Ammon's horn (tissue), 1 donor: Measurements from ENCODE around the gene LSM11.
"Not testable (repeated sequence)": the region's sequence is repeated elsewhere in the genome, so short reads cannot be mapped to it uniquely, and the experiment has no call there.

Experiments used
- DNase-seq: peaks from one replicate; pipeline ENCODE4 v3.0.0-alpha.2; 2016; ENCODE audit warnings: low spot score

The LSM11 gene

GRCh38 chr5:157743163-157744050 lies at the start of gene LSM11:
TSS of gene LSM11 (plus strand) at chr5:157743712. CDS start at chr5:157743751, 39 bp downstream.
- peak; percentile 89 for DNase-seq

- not testable (repeated sequence) for DNase-seq
These were observed 49.7 kb upstream of the LSM11 start for GRCh38 chr5:157693816-157694215.

- not testable (repeated sequence) for DNase-seq
These were observed 47.4 kb upstream of the LSM11 start for GRCh38 chr5:157696154-157696553.

GRCh38 chr5:157698674-157699073 lies 44.8 kb upstream of the LSM11 start:
- DNase-seq: not testable (repeated sequence)

- no peak for DNase-seq
These were observed 39.8 kb upstream of the LSM11 start for GRCh38 chr5:157703736-157704135.

GRCh38 chr5:157708866-157709265 lies 34.6 kb upstream of the LSM11 start:
- no peak for DNase-seq

GRCh38 chr5:157709346-157709745 lies 34.2 kb upstream of the LSM11 start:
- no peak for DNase-seq

GRCh38 chr5:157710431-157710830 lies 33.1 kb upstream of the LSM11 start:
- no peak for DNase-seq

- no peak for DNase-seq
These were observed 32.6 kb upstream of the LSM11 start for GRCh38 chr5:157710882-157711281.

- no peak for DNase-seq
These were observed 29.5 kb upstream of the LSM11 start for GRCh38 chr5:157713830-157714595.

GRCh38 chr5:157714596-157714864 lies 29.0 kb upstream of the LSM11 start:
- DNase-seq: no peak

GRCh38 chr5:157718519-157718918 lies 25.0 kb upstream of the LSM11 start:
- DNase-seq: peak; percentile 82

- no peak for DNase-seq
These were observed 24.3 kb upstream of the LSM11 start for GRCh38 chr5:157719245-157719644.

GRCh38 chr5:157721159-157721558 lies 22.4 kb upstream of the LSM11 start:
- no peak for DNase-seq

- DNase-seq: not testable (repeated sequence)
These were observed 20.6 kb upstream of the LSM11 start for GRCh38 chr5:157722895-157723294.

- DNase-seq: not testable (repeated sequence)
These were observed 16.9 kb upstream of the LSM11 start for GRCh38 chr5:157726607-157727006.

- not testable (repeated sequence) for DNase-seq
These were observed 15.7 kb upstream of the LSM11 start for GRCh38 chr5:157727858-157728257.

- DNase-seq: no peak
These were observed 13.7 kb upstream of the LSM11 start for GRCh38 chr5:157729858-157730257.

GRCh38 chr5:157730900-157731271 lies 12.6 kb upstream of the LSM11 start:
- DNase-seq: no peak

- DNase-seq: peak; percentile 100
These were observed 12.0 kb upstream of the LSM11 start, which contains the start of gene THG1L for GRCh38 chr5:157731272-157732129. TSS of gene THG1L (plus strand) at chr5:157731420. CDS start at chr5:157731441, 21 bp downstream.

GRCh38 chr5:157732130-157732514 lies 11.4 kb upstream of the LSM11 start:
- DNase-seq: no peak

- no peak for DNase-seq
These were observed 10.8 kb upstream of the LSM11 start for GRCh38 chr5:157732596-157733262.
